ENCODE data around the gene FAM219B.

Gene FAM219B

DNA sequence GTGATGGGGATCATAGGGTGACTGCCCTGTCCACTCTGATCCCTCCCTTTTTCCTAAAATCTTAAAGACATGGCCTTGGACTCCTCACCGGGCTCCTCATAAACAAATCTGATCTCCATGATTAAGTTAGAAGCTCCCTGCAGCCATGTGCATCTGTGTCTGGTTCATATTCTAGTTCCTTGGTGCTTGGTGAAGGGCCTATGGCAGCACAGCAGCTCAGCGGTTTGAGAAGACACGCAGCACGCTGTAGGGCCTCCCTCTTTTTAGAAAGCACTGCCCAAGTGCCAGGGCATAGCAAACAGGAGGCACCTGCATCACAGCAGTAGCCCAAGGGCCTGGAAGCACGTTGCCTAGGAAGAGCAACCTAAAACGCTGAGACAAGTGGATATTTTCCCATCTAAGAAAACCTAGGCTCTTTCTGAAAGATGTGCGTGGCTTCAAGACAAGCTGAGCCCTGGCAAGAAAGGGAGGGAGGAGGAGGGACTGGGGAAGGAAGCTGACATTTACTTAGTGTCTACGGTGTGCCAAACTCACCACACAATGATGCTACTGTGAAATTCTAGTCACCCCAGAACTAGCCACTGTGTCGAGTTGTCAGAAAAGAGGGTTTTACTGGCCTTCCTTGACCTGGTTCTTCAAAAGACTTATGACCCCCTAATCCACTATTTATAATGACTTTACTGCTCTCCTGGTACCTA lies 48.8 kb downstream of the FAM219B start:
- DNase-seq (ENCODE audit: low read depth), result no peak
- no peak overlapping the region for H3K4me3 ChIP-seq (ENCODE audit: low read length)
- TF ChIP-seq CTCF (IDR thresholded peaks at IDR 0.05; ENCODE audit: insufficient read depth, low read depth, low read length, missing control alignments), result no peak

GRCh38 chr15:74857082-74857655 lies 49.5 kb downstream of the FAM219B start:
- no peak for TF ChIP-seq CTCF (IDR thresholded peaks at IDR 0.05; ENCODE audit: insufficient read depth, low read depth, low read length, missing control alignments)
- no peak for DNase-seq (ENCODE audit: low read depth)

GRCh38 chr15:74856537-74856936 lies 50.1 kb downstream of the FAM219B start:
- TF ChIP-seq CTCF (IDR thresholded peaks at IDR 0.05; ENCODE audit: insufficient read depth, low read depth, low read length, missing control alignments), result no peak
- H3K4me3 ChIP-seq (ENCODE audit: low read length), result no peak overlapping the region
- DNase-seq (ENCODE audit: low read depth), result no peak

More at GRCh38 chr15:74857082-74857655, 49.5 kb downstream of the FAM219B start:
- no peak overlapping the region for H3K4me3 ChIP-seq (ENCODE audit: low read length)

GRCh38 chr15:74855857-74856256 lies 50.8 kb downstream of the FAM219B start:
- no peak for TF ChIP-seq CTCF (IDR thresholded peaks at IDR 0.05; ENCODE audit: insufficient read depth, low read depth, low read length, missing control alignments)
- H3K4me3 ChIP-seq (ENCODE audit: low read length), result no peak overlapping the region
- DNase-seq (ENCODE audit: low read depth), result no peak

- no peak for TF ChIP-seq CTCF (IDR thresholded peaks at IDR 0.05; ENCODE audit: insufficient read depth, low read depth, low read length, missing control alignments)
- no peak for DNase-seq (ENCODE audit: low read depth)
- no peak overlapping the region for H3K4me3 ChIP-seq (ENCODE audit: low read length)
Observed at GRCh38 chr15:74854453-74855022, 52.1 kb downstream of the FAM219B start.

- H3K4me3 ChIP-seq (ENCODE audit: low read length), result no peak overlapping the region
- no peak for DNase-seq (ENCODE audit: low read depth)
- TF ChIP-seq CTCF (IDR thresholded peaks at IDR 0.05; ENCODE audit: insufficient read depth, low read depth, low read length, missing control alignments), result no peak
Observed at GRCh38 chr15:74851960-74852359, 54.7 kb downstream of the FAM219B start.

Data from epithelial cell of esophagus (primary cell).